Measurements from ENCODE around the gene RPUSD1. TPM values are rescaled to one million over a fixed set of nuclear protein-coding genes. Genes with fewer than 3 reads are reported as not detected.

Gene RPUSD1
- total RNA-seq, 1 experiment from 2014 or later: 41.1 TPM

- DNase-seq (ENCODE audit: low spot score): no peak
- Histone ChIP-seq H3K27me3 (replicated peaks; ENCODE audit: insufficient read depth, low read depth, low read length, poor library complexity) (peaks cover 22% of the 10 kb centered on the region), H3K27ac (ENCODE audit: low read depth, low read length, poor library complexity, severe bottlenecking) (no peak overlapping the region), H3K9me3 (ENCODE audit: low read depth, low read length, poor library complexity, severe bottlenecking) (no peaks in the 10 kb centered on the region), H3K4me1 (ENCODE audit: insufficient read depth, low read length, poor library complexity, severe bottlenecking) (no peaks in the 10 kb centered on the region), H3K4me3 (ENCODE audit: low read depth, low read length, poor library complexity, severe bottlenecking) (no peak overlapping the region), H3K36me3 (ENCODE audit: insufficient read depth, low read length, poor library complexity, severe bottlenecking) (peaks cover 10% of the 10 kb centered on the region)
- CTCF ChIA-PET: no interaction called here
- no TSS peak for BruUV-seq (replicated peaks)
- intact Hi-C loops (cut with micrococcal nuclease; ENCODE audit: unreplicated experiment): no loop called here
- POLR2A ChIA-PET (ENCODE audit: low non-redundant PET): no interaction called here
- TF ChIP-seq CTCF (conservative IDR thresholded peaks at IDR 0.05; ENCODE audit: low read depth, low read length) (no peak), EZH2 (IDR thresholded peaks at IDR 0.05; ENCODE audit: borderline replicate concordance, low read depth, low read length, poor library complexity, severe bottlenecking) (no peak)
These were observed 8.9 kb upstream of the RPUSD1 start for GRCh38 chr16:797120-797420.

GRCh38 chr16:796296-797119 is 8.3 kb upstream of the RPUSD1 start:
- peaks cover 15% of the 10 kb centered on the region for H3K36me3 ChIP-seq (ENCODE audit: insufficient read depth, low read length, poor library complexity, severe bottlenecking)
- H3K27ac ChIP-seq (ENCODE audit: low read depth, low read length, poor library complexity, severe bottlenecking): no peak overlapping the region
- intact Hi-C loops (cut with micrococcal nuclease; ENCODE audit: unreplicated experiment): no loop called here
- H3K4me1 ChIP-seq (ENCODE audit: insufficient read depth, low read length, poor library complexity, severe bottlenecking): no peaks in the 10 kb centered on the region
- no peak for DNase-seq (ENCODE audit: low spot score)
- peaks cover 16% of the 10 kb centered on the region for H3K27me3 ChIP-seq (replicated peaks; ENCODE audit: insufficient read depth, low read depth, low read length, poor library complexity)
- TF ChIP-seq CTCF (conservative IDR thresholded peaks at IDR 0.05; ENCODE audit: low read depth, low read length) (no peak), EZH2 (IDR thresholded peaks at IDR 0.05; ENCODE audit: borderline replicate concordance, low read depth, low read length, poor library complexity, severe bottlenecking) (no peak)
- ChIA-PET POLR2A (ENCODE audit: low non-redundant PET) (no interaction called here), CTCF (no interaction called here)
- no peak overlapping the region for H3K4me3 ChIP-seq (ENCODE audit: low read depth, low read length, poor library complexity, severe bottlenecking)
- BruUV-seq (replicated peaks): no TSS peak
- no peaks in the 10 kb centered on the region for H3K9me3 ChIP-seq (ENCODE audit: low read depth, low read length, poor library complexity, severe bottlenecking)

- CTCF ChIA-PET: no interaction called here
- BruUV-seq (replicated peaks): no TSS peak
- Histone ChIP-seq H3K9me3 (ENCODE audit: low read depth, low read length, poor library complexity, severe bottlenecking) (no peaks in the 10 kb centered on the region), H3K27ac (ENCODE audit: low read depth, low read length, poor library complexity, severe bottlenecking) (no peak overlapping the region), H3K36me3 (ENCODE audit: insufficient read depth, low read length, poor library complexity, severe bottlenecking) (peaks cover 23% of the 10 kb centered on the region), H3K4me1 (ENCODE audit: insufficient read depth, low read length, poor library complexity, severe bottlenecking) (no peaks in the 10 kb centered on the region), H3K4me3 (ENCODE audit: low read depth, low read length, poor library complexity, severe bottlenecking) (no peak overlapping the region), H3K27me3 (replicated peaks; ENCODE audit: insufficient read depth, low read depth, low read length, poor library complexity) (peaks cover 8% of the 10 kb centered on the region)
- POLR2A ChIA-PET (ENCODE audit: low non-redundant PET): no interaction called here
- intact Hi-C loops (cut with micrococcal nuclease; ENCODE audit: unreplicated experiment): no loop called here
- no peak for TF ChIP-seq CTCF (conservative IDR thresholded peaks at IDR 0.05; ENCODE audit: low read depth, low read length)
- no peak for TF ChIP-seq EZH2 (IDR thresholded peaks at IDR 0.05; ENCODE audit: borderline replicate concordance, low read depth, low read length, poor library complexity, severe bottlenecking)
- DNase-seq (ENCODE audit: low spot score): no peak
These were observed 7.5 kb upstream of the RPUSD1 start for GRCh38 chr16:795580-796229.

All from A673 (cell line).